Panc1 (cell line): ENCODE results near the gene CDCA7L. TPM values are rescaled to one million over a fixed set of nuclear protein-coding genes. Genes with fewer than 3 reads are reported as not detected.
"Not testable (repeated sequence)": the region's sequence is repeated elsewhere in the genome, so short reads cannot be mapped to it uniquely, and the experiment has no call there.

Experiments
- ATAC-seq: fragments of 200-7000 bp; cut with Tn5 transposase; 2 replicates; pipeline ENCODE4 v1.9.1; 2020; ENCODE audit warnings: mild to moderate bottlenecking, moderate library complexity
- BruUV-seq: library from RNA; stranded (reverse); fragments of 400-500 nt; replicated peaks from 2 replicates; lab custom pipeline; 2021; lab: Mats Ljungman, UMichigan
- CTCF ChIA-PET: fragments of 300-600 bp; sonication (Branson Sonifier 250); formaldehyde crosslinking; loops from one replicate; lab custom pipeline; 2022; ENCODE audit warnings: antibody characterized with exemption; lab: Charles Lee
- POLR2A ChIA-PET: fragments of 300-600 bp; sonication (Branson Sonifier 250); formaldehyde crosslinking; loops from one replicate; lab custom pipeline; 2022; ENCODE audit warnings: antibody characterized with exemption; lab: Charles Lee
- DNase-seq: peaks from one replicate; pipeline ENCODE4 v3.0.0-alpha.2; 2010; ENCODE audit warnings: low read depth, low spot score
- H3K27ac ChIP-seq: 2 replicates; pipeline ENCODE4 v1.5.1; 2011; ENCODE audit warnings: mild to moderate bottlenecking, low read length, inconsistent platforms
- H3K27me3 ChIP-seq: fragments of 200-500 bp; sonication (Bioruptor generic); 2 replicates; pipeline ENCODE4 v1.6.0; 2014; ENCODE audit warnings: low read length, inconsistent platforms; ENCODE audit not compliant: control insufficient read depth, insufficient read depth
- H3K36me3 ChIP-seq: fragments of 200-500 bp; sonication (Bioruptor generic); 2 replicates; pipeline ENCODE4 v1.5.1; 2014; ENCODE audit warnings: inconsistent platforms, mild to moderate bottlenecking, low read length, moderate library complexity; ENCODE audit not compliant: control insufficient read depth, insufficient read depth
- H3K4me1 ChIP-seq: 2 replicates; pipeline ENCODE4 v1.5.1; 2011; ENCODE audit warnings: inconsistent platforms, mild to moderate bottlenecking, low read length, moderate library complexity; ENCODE audit not compliant: control insufficient read depth, insufficient read depth
- H3K4me3 ChIP-seq, 2 experiments: 2 replicates each; pipeline ENCODE4 v1.5.1; 2011 to 2012; ENCODE audit warnings: low read depth in 2 of 2, low read length in 2 of 2, mild to moderate bottlenecking in 2 of 2, inconsistent platforms in 1 of 2, moderate library complexity in 1 of 2
- H3K9me3 ChIP-seq: fragments of 200-500 bp; sonication (Bioruptor generic); 2 replicates; pipeline ENCODE4 v1.5.1; 2014; ENCODE audit warnings: low read depth, mild to moderate bottlenecking, inconsistent platforms, low read length, moderate library complexity; ENCODE audit not compliant: control insufficient read depth, insufficient read depth
- CTCF ChIP-seq: fragments of 450-650 bp; IDR thresholded peaks from 2 replicates; pipeline ENCODE4 v1.5.1; 2017; ENCODE audit warnings: mild to moderate bottlenecking
- POLR2AphosphoS5 ChIP-seq: IDR thresholded peaks from 2 replicates; pipeline ENCODE4 v1.6.1; 2012; ENCODE audit warnings: mild to moderate bottlenecking, low read depth, low read length, moderate library complexity
- REST ChIP-seq, 2 experiments: IDR thresholded peaks; 2 replicates each; pipeline ENCODE4 v1.6.1; 2011 to 2012; ENCODE audit warnings: low read depth in 2 of 2, control low read depth in 1 of 2, low read length in 1 of 2, mild to moderate bottlenecking in 1 of 2, moderate library complexity in 1 of 2; ENCODE audit not compliant: insufficient read depth in 1 of 2
- SIN3A ChIP-seq: IDR thresholded peaks from 2 replicates; pipeline ENCODE4 v1.6.1; 2012; ENCODE audit warnings: low read depth, mild to moderate bottlenecking, low read length, moderate library complexity, borderline replicate concordance; ENCODE audit not compliant: insufficient read depth
- TCF7L2 ChIP-seq: IDR thresholded peaks from 2 replicates; pipeline ENCODE4 v1.6.1; 2011; ENCODE audit warnings: mild to moderate bottlenecking, low read depth, low read length, inconsistent platforms
- in situ Hi-C: cut with HindIII; loops from 2 replicates; pipeline ENCODE4 v1.10.0; 2016; ENCODE audit warnings: low sequenced_read_pairs, low pct_unique_long_range_greater_than_20kb
- intact Hi-C: fragments of 100-400 bp; cut with micrococcal nuclease; formaldehyde crosslinking; loops from one replicate; pipeline ENCODE4 v1.10.0; 2022; ENCODE audit not compliant: unreplicated experiment
- total RNA-seq: library from RNA; stranded (reverse); gene quantifications from one replicate; pipeline ENCODE4 v1.2.1, GENCODE V29; 2021; ENCODE audit not compliant: unreplicated experiment

The CDCA7L gene
- total RNA-seq, 1 experiment from 2014 or later: 46.1 TPM

GRCh38 chr7:21938463-21938862 is 7.2 kb downstream of the CDCA7L start:
- Histone ChIP-seq H3K27ac (no peak overlapping the region), H3K27me3 (no peaks in the 10 kb centered on the region), H3K4me3 (no peak overlapping the region), H3K36me3 (no peaks in the 10 kb centered on the region), H3K4me1 (peaks cover 22% of the 10 kb centered on the region), H3K9me3 (no peaks in the 10 kb centered on the region)
- ChIA-PET POLR2A (no interaction called here), CTCF (no interaction called here)
- DNase-seq: peak; percentile 51
- TF ChIP-seq POLR2AphosphoS5: no peak; the same call in 1 of the 2 replicates
- TF ChIP-seq SIN3A: no peak
- in situ Hi-C loops: no loop called here
- intact Hi-C loops: no loop called here
- peak; percentile 54 for ATAC-seq
- no TSS peak for BruUV-seq

GRCh38 chr7:21934808-21935207 is 10.9 kb downstream of the CDCA7L start:
- no peaks in the 10 kb centered on the region for H3K27me3 ChIP-seq
- DNase-seq: no peak
- H3K4me1 ChIP-seq: peaks cover 11% of the 10 kb centered on the region; the same call in 1 of the 2 replicates
- no TSS peak for BruUV-seq
- H3K9me3 ChIP-seq: no peaks in the 10 kb centered on the region
- ChIA-PET CTCF (no interaction called here), POLR2A (no interaction called here)
- H3K4me3 ChIP-seq: no peak overlapping the region
- intact Hi-C loops: no loop called here
- H3K36me3 ChIP-seq: no peaks in the 10 kb centered on the region
- H3K27ac ChIP-seq: no peak overlapping the region
- no peak for TF ChIP-seq POLR2AphosphoS5
- no peak for TF ChIP-seq CTCF
- no peak for TF ChIP-seq SIN3A
- TF ChIP-seq REST (IDR thresholded peaks at IDR 0.05; ENCODE audit: insufficient read depth in 1 of 2, low read depth in 2 of 2, low read length in 1 of 2): no peak
- no peak for TF ChIP-seq TCF7L2
- in situ Hi-C loops: no loop called here
- ATAC-seq: no peak

- ATAC-seq, intact Hi-C loops, CTCF ChIA-PET, H3K9me3 ChIP-seq, in situ Hi-C loops, H3K4me1 ChIP-seq, DNase-seq, H3K27ac ChIP-seq, POLR2A ChIA-PET, H3K36me3 ChIP-seq, H3K4me3 ChIP-seq, H3K27me3 ChIP-seq, BruUV-seq: not testable (repeated sequence)
Observed at GRCh38 chr7:21933293-21933692, 12.4 kb downstream of the CDCA7L start.
